Inflammatory macrophage (primary cell): Measurements from ENCODE around the gene ZNF451.

ENCODE experiments used
- DNase-seq, 2 donors: peaks; one replicate each; pipeline ENCODE4 v3.0.0-alpha.2; 2020 to 2022

ZNF451 gene

DNA sequence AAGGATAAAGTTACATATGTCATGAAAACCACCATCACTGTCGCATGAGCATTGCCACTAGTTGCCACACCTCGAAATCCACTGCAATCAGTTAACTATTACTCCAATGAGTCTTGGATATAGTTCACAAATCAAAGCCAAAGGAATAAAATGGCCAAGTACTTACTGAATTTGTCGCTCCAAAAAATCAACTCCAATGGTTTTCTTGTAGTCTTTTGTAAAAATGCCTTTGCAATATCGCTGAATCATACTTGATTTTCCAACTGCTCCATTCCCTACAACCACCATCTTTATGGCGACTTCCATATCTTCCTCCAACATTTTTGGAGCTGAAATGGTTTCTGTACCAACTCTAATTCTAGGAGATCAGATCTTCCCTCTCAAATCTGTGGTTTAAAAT, 120.1 kb downstream of the ZNF451 start:
- no peak for DNase-seq

DNA sequence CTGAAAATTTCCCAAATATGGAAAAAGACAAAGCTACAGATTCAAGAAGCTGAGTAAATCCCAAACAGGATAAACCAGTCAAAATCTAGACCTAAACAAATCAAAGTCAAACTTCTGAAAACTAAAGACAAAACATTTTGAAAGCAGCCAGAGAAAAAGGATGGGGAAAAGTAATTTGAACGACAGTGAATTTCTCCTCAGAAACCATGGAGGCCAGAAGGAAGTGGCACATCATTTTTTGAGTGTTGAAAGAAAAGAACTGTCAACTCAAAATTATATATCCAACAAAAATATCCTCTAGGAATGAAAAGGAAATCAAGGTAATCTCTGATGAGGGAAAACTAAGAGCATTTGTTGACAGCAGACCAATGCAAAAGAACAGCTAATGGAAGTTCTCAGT, 125.3 kb downstream of the ZNF451 start:
- DNase-seq: no peak

DNA sequence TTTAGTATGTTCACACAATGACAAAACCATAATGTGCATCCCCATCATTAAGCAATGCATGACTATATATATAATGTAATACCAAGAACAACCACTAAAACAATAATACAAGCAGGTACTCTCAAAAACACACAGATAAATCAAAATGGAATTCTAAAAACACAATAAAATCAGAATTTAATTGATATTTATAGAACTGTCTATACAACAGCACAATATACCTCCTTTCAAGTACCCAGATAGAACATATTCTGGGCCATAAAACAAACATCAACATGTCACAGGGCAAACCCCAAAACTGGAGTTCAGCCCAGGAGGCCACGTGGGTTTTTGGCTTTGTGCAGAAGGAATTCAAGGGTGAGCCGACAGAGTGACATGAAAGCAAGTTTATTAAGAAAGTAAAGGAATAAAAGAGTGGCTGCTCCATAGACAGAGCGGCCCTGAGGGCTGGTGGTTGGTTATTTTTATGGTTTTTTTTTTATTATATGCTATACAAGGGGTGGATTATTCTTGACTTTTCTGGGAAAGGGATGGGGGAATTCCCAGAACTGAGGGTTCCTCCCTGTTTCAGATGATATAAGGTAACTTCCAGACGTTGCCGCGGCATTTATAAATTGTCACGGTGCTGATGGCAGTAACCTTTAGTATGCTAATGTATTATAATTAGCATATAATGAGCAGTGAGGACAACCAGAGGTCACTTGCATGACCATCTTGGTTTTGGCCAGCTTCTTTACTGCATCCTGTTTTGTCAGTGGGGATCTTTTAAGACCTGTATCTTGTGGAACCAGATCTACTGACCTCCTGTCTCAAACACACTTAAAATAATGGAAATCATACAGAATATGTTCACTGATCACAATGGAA, 126.5 kb downstream of the ZNF451 start:
- no peak for DNase-seq

DNA sequence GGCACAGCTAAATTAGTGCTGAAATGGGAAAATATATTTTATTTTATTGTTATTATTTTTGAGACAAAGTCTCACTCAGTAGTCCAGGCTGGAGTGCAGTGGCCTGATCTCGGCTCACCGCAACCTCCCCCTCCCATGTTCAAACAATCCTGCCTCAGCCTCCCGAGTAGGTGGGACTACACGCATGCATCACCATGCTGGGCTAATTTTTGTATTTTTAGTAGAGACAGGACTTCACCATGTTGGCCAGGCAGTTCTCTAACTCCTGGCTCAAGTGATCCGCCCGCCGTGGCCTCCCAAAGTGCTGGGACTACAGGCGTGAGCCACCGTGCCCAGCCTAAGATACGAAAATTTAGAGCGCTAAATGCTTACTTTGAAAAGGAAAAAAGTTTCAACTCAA, 127.3 kb downstream of the ZNF451 start:
- no peak for DNase-seq
